Fibroblast of skin of right quadriceps (primary cell): ENCODE measurements around the gene THNSL1.
A peak's percentile ranks its signal among the peaks of the same experiment; 100 is the strongest.

Experiments
- DNase-seq: peaks from one replicate; pipeline ENCODE4 v3.0.0-alpha.2; 2013

Gene THNSL1

GRCh38 chr10:25061711-25062449, 45.5 kb downstream of the THNSL1 start:
- peak; percentile 37 for DNase-seq

GRCh38 chr10:25063157-25063556, 46.7 kb downstream of the THNSL1 start:
- DNase-seq: no peak

GRCh38 chr10:25063644-25064043, 47.2 kb downstream of the THNSL1 start:
- no peak for DNase-seq

GRCh38 chr10:25064401-25064800, 48.0 kb downstream of the THNSL1 start:
- no peak for DNase-seq

GRCh38 chr10:25065761-25066476, 49.5 kb downstream of the THNSL1 start:
- no peak for DNase-seq

GRCh38 chr10:25068152-25069058, 52.0 kb downstream of the THNSL1 start:
- DNase-seq: peak; percentile 61

- DNase-seq: no peak
Measured at GRCh38 chr10:25071227-25071626, 54.8 kb downstream of the THNSL1 start.

GRCh38 chr10:25072786-25073185, 56.4 kb downstream of the THNSL1 start:
- no peak for DNase-seq

GRCh38 chr10:25075825-25076224, 59.4 kb downstream of the THNSL1 start:
- DNase-seq: no peak
